ENCODE measurements around the gene TUBGCP2. TPM values are rescaled to one million over a fixed set of nuclear protein-coding genes. Genes with fewer than 3 reads are reported as not detected.
A peak's percentile ranks its signal among the peaks of the same experiment; 100 is the strongest.

The TUBGCP2 gene
- total and polyA plus RNA-seq, 2 of the 13 experiments (the other 11 are each of a cell fraction or from before 2014, with no cell fraction given): 21.3 to 34.5 TPM

- TF ChIP-seq, protein P1, sequence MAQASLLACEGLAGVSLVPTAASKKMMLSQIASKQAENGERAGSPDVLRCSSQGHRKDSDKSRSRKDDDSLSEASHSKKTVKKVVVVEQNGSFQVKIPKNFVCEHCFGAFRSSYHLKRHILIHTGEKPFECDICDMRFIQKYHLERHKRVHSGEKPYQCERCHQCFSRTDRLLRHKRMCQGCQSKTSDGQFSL (CRISPR knock-in tag; IDR thresholded peaks at IDR 0.05): no peak
- no peak for TF ChIP-seq HMG20A (CRISPR knock-in tag; IDR thresholded peaks at IDR 0.05; ENCODE audit: borderline replicate concordance)
- TF ChIP-seq, protein P2, sequence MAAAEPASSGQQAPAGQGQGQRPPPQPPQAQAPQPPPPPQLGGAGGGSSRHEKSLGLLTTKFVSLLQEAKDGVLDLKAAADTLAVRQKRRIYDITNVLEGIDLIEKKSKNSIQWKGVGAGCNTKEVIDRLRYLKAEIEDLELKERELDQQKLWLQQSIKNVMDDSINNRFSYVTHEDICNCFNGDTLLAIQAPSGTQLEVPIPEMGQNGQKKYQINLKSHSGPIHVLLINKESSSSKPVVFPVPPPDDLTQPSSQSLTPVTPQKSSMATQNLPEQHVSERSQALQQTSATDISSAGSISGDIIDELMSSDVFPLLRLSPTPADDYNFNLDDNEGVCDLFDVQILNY (CRISPR knock-in tag; conservative IDR thresholded peaks at IDR 0.05): no peak
- TF ChIP-seq ZFYVE20 (CRISPR knock-in tag; IDR thresholded peaks at IDR 0.05; ENCODE audit: borderline replicate concordance, low read depth): no peak
- no peak for TF ChIP-seq HMGXB3 (CRISPR knock-in tag; IDR thresholded peaks at IDR 0.05; ENCODE audit: borderline replicate concordance)
- no peak for TF ChIP-seq HNRNPL (IDR thresholded peaks at IDR 0.05; ENCODE audit: low read depth, low read length)
- TF ChIP-seq ZNF776 (CRISPR knock-in tag; IDR thresholded peaks at IDR 0.05): peak; percentile 84
- no peak for TF ChIP-seq SYNCRIP (IDR thresholded peaks at IDR 0.05; ENCODE audit: insufficient read depth, low read depth, low read length)
- no peak for TF ChIP-seq IKZF5 (CRISPR knock-in tag; IDR thresholded peaks at IDR 0.05)
- TF ChIP-seq CBFB (CRISPR knock-in tag; IDR thresholded peaks at IDR 0.05): no peak
- no peak for TF ChIP-seq CHCHD3 (CRISPR knock-in tag; IDR thresholded peaks at IDR 0.05)
- TF ChIP-seq NFRKB (IDR thresholded peaks at IDR 0.05): no peak
- TF ChIP-seq RELA (CRISPR knock-in tag; IDR thresholded peaks at IDR 0.05): peak; percentile 12; the same call in 1 of the 2 replicates
- TF ChIP-seq YEATS2 (CRISPR knock-in tag; IDR thresholded peaks at IDR 0.05; ENCODE audit: borderline replicate concordance): no peak; the same call in 1 of the 2 replicates
- TF ChIP-seq SRSF9 (IDR thresholded peaks at IDR 0.05; ENCODE audit: borderline replicate concordance, insufficient read depth, low read depth, low read length, poor library complexity, severe bottlenecking): no peak
- no peak for TF ChIP-seq TRIM22 (IDR thresholded peaks at IDR 0.05)
- no peak for TF ChIP-seq MYNN (CRISPR knock-in tag; IDR thresholded peaks at IDR 0.05; ENCODE audit: low read depth)
- TF ChIP-seq ZNF253 (CRISPR knock-in tag; IDR thresholded peaks at IDR 0.05; ENCODE audit: borderline replicate concordance): no peak
- 0 out of 2 replicates have a peak, but pooled peaks have one; percentile 52 for TF ChIP-seq ZBTB43 (CRISPR knock-in tag; conservative IDR thresholded peaks at IDR 0.05)
- no peak for TF ChIP-seq NCOR1 (IDR thresholded peaks at IDR 0.05; ENCODE audit: borderline replicate concordance, low read length)
- TF ChIP-seq ZNF44 (CRISPR knock-in tag; IDR thresholded peaks at IDR 0.05): no peak
Measured at GRCh38 chr10:133308421-133309099, at the start of gene TUBGCP2, which contains the start of gene ZNF511 (continued).
